ENCODE data around the gene ZNFX1. TPM values are rescaled to one million over a fixed set of nuclear protein-coding genes. Genes with fewer than 3 reads are reported as not detected.

The ZNFX1 gene
- total and polyA plus RNA-seq, 2 donors (not counting 1 experiment from before 2014, with no cell fraction given): 13.7 to 46.2 TPM

DNA sequence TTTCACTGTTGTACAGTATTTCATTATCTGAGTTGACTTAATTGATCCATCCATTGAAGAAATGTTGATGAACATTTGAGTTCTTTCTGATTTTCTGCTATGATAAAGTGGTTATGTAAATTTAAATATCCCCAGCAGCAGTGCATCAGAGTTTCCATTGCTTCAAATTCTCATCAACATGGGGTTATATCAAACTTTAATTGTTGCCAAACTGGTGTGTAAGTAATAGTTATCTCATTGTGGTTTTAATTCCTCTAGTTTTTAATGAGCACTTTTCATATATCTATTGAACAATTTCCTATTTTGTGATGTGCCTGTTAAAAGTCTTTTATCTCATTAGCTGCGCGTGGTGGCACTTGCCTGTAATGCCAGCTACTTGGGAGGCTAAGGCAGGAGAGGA, 18.1 kb downstream of the ZNFX1 start:
- Histone ChIP-seq H3K4me1 (ENCODE audit: control insufficient read depth, extremely low read depth, insufficient read depth, low read length) (no peaks in the 10 kb centered on the region), H3K4me3 (replicated peaks in 1 of 4; ENCODE audit: control extremely low read depth in 1 of 4, insufficient read depth in 1 of 4, low read depth in 3 of 4, low read length in 4 of 4) (no peak overlapping the region), H3K4me2 (ENCODE audit: extremely low read depth, insufficient read depth, low read length) (no peak overlapping the region), H2AFZ (ENCODE audit: low read length) (no peak overlapping the region), H3K9ac (ENCODE audit: insufficient read depth, low read length) (no peak overlapping the region), H4K20me1 (ENCODE audit: control insufficient read depth, extremely low read depth, insufficient read depth, low read length) (no peaks in the 10 kb centered on the region), H3K27me3 (ENCODE audit: control insufficient read depth, insufficient read depth, low read length) (no peaks in the 10 kb centered on the region), H3K36me3 (ENCODE audit: control insufficient read depth, insufficient read depth, low read length) (peaks cover 36% of the 10 kb centered on the region), H3K79me2 (ENCODE audit: control insufficient read depth, insufficient read depth, low read length) (peaks cover 4% of the 10 kb centered on the region), H3K27ac (ENCODE audit: insufficient read depth, low read length) (no peak overlapping the region), H3K9me3 (ENCODE audit: control insufficient read depth, insufficient read depth, low read depth, low read length) (no peaks in the 10 kb centered on the region)
- TF ChIP-seq, protein P1, sequence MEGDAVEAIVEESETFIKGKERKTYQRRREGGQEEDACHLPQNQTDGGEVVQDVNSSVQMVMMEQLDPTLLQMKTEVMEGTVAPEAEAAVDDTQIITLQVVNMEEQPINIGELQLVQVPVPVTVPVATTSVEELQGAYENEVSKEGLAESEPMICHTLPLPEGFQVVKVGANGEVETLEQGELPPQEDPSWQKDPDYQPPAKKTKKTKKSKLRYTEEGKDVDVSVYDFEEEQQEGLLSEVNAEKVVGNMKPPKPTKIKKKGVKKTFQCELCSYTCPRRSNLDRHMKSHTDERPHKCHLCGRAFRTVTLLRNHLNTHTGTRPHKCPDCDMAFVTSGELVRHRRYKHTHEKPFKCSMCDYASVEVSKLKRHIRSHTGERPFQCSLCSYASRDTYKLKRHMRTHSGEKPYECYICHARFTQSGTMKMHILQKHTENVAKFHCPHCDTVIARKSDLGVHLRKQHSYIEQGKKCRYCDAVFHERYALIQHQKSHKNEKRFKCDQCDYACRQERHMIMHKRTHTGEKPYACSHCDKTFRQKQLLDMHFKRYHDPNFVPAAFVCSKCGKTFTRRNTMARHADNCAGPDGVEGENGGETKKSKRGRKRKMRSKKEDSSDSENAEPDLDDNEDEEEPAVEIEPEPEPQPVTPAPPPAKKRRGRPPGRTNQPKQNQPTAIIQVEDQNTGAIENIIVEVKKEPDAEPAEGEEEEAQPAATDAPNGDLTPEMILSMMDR (conservative IDR thresholded peaks at IDR 0.05 in 1 of 2, IDR thresholded peaks at IDR 0.05 in 1 of 2; ENCODE audit: low read depth in 1 of 2, low read length in 2 of 2): no peak
- no peak for TF ChIP-seq EZH2 (IDR thresholded peaks at IDR 0.05; ENCODE audit: low read length, missing control alignments)
- DNase-seq (ENCODE audit: low read depth in 2 of 2): no peak

DNA sequence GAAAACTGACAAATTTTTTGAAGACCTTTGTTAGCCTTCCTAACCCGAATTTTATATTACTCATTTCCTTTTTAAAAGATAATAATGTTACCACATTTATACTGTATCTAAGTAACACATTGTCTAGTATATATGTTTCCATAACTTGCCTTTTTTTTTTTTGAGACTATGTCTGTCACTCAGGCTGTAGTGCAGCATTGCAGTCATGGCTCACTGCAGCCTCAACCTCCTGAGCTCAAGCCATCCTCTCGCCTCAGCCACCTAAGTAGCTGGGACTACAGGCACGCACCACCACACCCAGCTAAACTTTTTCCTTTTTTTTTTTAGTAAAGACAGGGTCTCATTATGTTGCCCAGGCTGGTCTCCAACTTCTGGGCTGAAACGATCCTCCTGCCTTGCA, 18.6 kb downstream of the ZNFX1 start:
- Histone ChIP-seq H4K20me1 (ENCODE audit: control insufficient read depth, extremely low read depth, insufficient read depth, low read length) (no peaks in the 10 kb centered on the region), H3K36me3 (ENCODE audit: control insufficient read depth, insufficient read depth, low read length) (peaks cover 36% of the 10 kb centered on the region), H3K4me1 (ENCODE audit: control insufficient read depth, extremely low read depth, insufficient read depth, low read length) (no peaks in the 10 kb centered on the region), H3K79me2 (ENCODE audit: control insufficient read depth, insufficient read depth, low read length) (peaks cover 1% of the 10 kb centered on the region), H3K9me3 (ENCODE audit: control insufficient read depth, insufficient read depth, low read depth, low read length) (no peaks in the 10 kb centered on the region), H3K4me2 (ENCODE audit: extremely low read depth, insufficient read depth, low read length) (no peak overlapping the region), H3K27ac (ENCODE audit: insufficient read depth, low read length) (no peak overlapping the region), H3K27me3 (ENCODE audit: control insufficient read depth, insufficient read depth, low read length) (no peaks in the 10 kb centered on the region), H3K4me3 (replicated peaks in 1 of 4; ENCODE audit: control extremely low read depth in 1 of 4, insufficient read depth in 1 of 4, low read depth in 3 of 4, low read length in 4 of 4) (no peak overlapping the region), H2AFZ (ENCODE audit: low read length) (no peak overlapping the region), H3K9ac (ENCODE audit: insufficient read depth, low read length) (no peak overlapping the region)
- TF ChIP-seq, protein P1 (conservative IDR thresholded peaks at IDR 0.05 in 1 of 2, IDR thresholded peaks at IDR 0.05 in 1 of 2; ENCODE audit: low read depth in 1 of 2, low read length in 2 of 2): no peak
- no peak for TF ChIP-seq EZH2 (IDR thresholded peaks at IDR 0.05; ENCODE audit: low read length, missing control alignments)
- no peak for DNase-seq (ENCODE audit: low read depth in 2 of 2)

DNA sequence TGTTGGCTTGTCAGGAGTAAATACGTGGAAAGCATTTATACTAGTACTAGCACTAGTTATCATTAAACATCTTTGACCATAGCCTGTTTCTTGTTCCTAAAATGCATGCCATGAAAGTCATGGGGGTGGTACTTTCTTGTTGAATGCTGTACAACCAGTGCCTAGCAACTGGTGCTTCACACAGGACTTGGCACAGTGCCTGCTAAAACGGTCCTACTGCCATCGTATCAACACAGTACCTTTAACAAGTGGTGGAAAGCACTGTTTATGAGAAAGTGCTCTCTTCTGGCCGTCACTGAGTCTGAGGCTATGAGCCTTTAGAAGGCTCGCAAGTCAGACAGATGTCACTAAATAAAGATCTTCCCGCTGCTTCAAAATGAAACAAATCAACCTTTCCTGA, 21.6 kb downstream of the ZNFX1 start:
- Histone ChIP-seq H3K4me3 (replicated peaks in 1 of 4; ENCODE audit: control extremely low read depth in 1 of 4, insufficient read depth in 1 of 4, low read depth in 3 of 4, low read length in 4 of 4) (no peak overlapping the region), H2AFZ (ENCODE audit: low read length) (no peak overlapping the region), H3K36me3 (ENCODE audit: control insufficient read depth, insufficient read depth, low read length) (peaks cover 34% of the 10 kb centered on the region), H3K4me1 (ENCODE audit: control insufficient read depth, extremely low read depth, insufficient read depth, low read length) (no peaks in the 10 kb centered on the region), H3K27me3 (ENCODE audit: control insufficient read depth, insufficient read depth, low read length) (no peaks in the 10 kb centered on the region), H3K9ac (ENCODE audit: insufficient read depth, low read length) (no peak overlapping the region), H4K20me1 (ENCODE audit: control insufficient read depth, extremely low read depth, insufficient read depth, low read length) (no peaks in the 10 kb centered on the region), H3K27ac (ENCODE audit: insufficient read depth, low read length) (no peak overlapping the region), H3K79me2 (ENCODE audit: control insufficient read depth, insufficient read depth, low read length) (no peaks in the 10 kb centered on the region), H3K4me2 (ENCODE audit: extremely low read depth, insufficient read depth, low read length) (no peak overlapping the region), H3K9me3 (ENCODE audit: control insufficient read depth, insufficient read depth, low read depth, low read length) (no peaks in the 10 kb centered on the region)
- no peak for DNase-seq (ENCODE audit: low read depth in 2 of 2)
- TF ChIP-seq, protein P1 (conservative IDR thresholded peaks at IDR 0.05 in 1 of 2, IDR thresholded peaks at IDR 0.05 in 1 of 2; ENCODE audit: low read depth in 1 of 2, low read length in 2 of 2): no peak
- TF ChIP-seq EZH2 (IDR thresholded peaks at IDR 0.05; ENCODE audit: low read length, missing control alignments): no peak
